CD4-positive, alpha-beta T cell (primary cell): Measurements from ENCODE around the gene RPL26. TPM values are rescaled to one million over a fixed set of nuclear protein-coding genes. Genes with fewer than 3 reads are reported as not detected.

Experiments used
- ATAC-seq: fragments of 200-7000 bp; cut with Tn5 transposase; one replicate; pipeline ENCODE4 v1.10.0; 2022; ENCODE audit warnings: mild to moderate bottlenecking; ENCODE audit not compliant: poor library complexity
- CTCF ChIA-PET: fragments of 350-600 bp; sonication (Branson Sonifier 250); formaldehyde crosslinking; loops from one replicate; lab custom pipeline; 2021; ENCODE audit warnings: antibody characterized with exemption, inconsistent platforms; lab: Charles Lee
- POLR2A ChIA-PET: fragments of 350-600 bp; sonication (Branson Sonifier 250); formaldehyde crosslinking; loops from one replicate; lab custom pipeline; 2021; ENCODE audit warnings: antibody characterized with exemption, inconsistent platforms; lab: Charles Lee
- DNase-seq, 14 experiments: peaks; one replicate each; pipeline ENCODE4 v3.0.0-alpha.2; 2013 to 2020; ENCODE audit warnings: mixed read lengths in 2 of 14
- H3K27ac ChIP-seq, 2 donors: one replicate each; pipeline versions ENCODE4 v1.5.1 to v1.7.0; 2013; ENCODE audit warnings: low read length in 2 of 2, low read depth in 1 of 2, mild to moderate bottlenecking in 1 of 2
- H3K27me3 ChIP-seq, 2 experiments: 1 replicate in 1 of 2; 2 replicates in 1 of 2; pipeline versions ENCODE4 v1.6.1 to v1.7.0; 2013; ENCODE audit warnings: low read length in 2 of 2, control low read depth in 1 of 2, mild to moderate bottlenecking in 1 of 2, moderate library complexity in 1 of 2; ENCODE audit not compliant: insufficient read depth in 2 of 2, control insufficient read depth in 1 of 2
- H3K36me3 ChIP-seq: one replicate; pipeline ENCODE4 v1.6.1; 2013; ENCODE audit warnings: low read length, control low read depth; ENCODE audit not compliant: insufficient read depth
- H3K4me1 ChIP-seq: one replicate; pipeline ENCODE4 v1.6.1; 2013; ENCODE audit warnings: low read length, control low read depth; ENCODE audit not compliant: insufficient read depth
- H3K4me3 ChIP-seq: one replicate; pipeline ENCODE4 v1.5.1; 2013; ENCODE audit warnings: mild to moderate bottlenecking, low read length, moderate library complexity
- H3K9me3 ChIP-seq, 2 experiments: 1 replicate in 1 of 2; 2 replicates in 1 of 2; pipeline versions ENCODE4 v1.6.1 to v1.7.0; 2013; ENCODE audit warnings: low read length in 2 of 2, mild to moderate bottlenecking in 2 of 2, control low read depth in 1 of 2, moderate library complexity in 1 of 2; ENCODE audit not compliant: control insufficient read depth in 1 of 2, insufficient read depth in 1 of 2
- H3K27ac Mint-ChIP-seq: one replicate; pipeline ENCODE4 v1.8.0; 2020; ENCODE audit warnings: mixed read lengths
- H3K27me3 Mint-ChIP-seq: one replicate; pipeline ENCODE4 v1.8.0; 2021; ENCODE audit warnings: mixed read lengths
- H3K36me3 Mint-ChIP-seq: one replicate; pipeline ENCODE4 v1.8.0; 2021; ENCODE audit warnings: low read depth, mixed read lengths
- H3K4me1 Mint-ChIP-seq: one replicate; pipeline ENCODE4 v1.8.0; 2021; ENCODE audit warnings: low read depth, mixed read lengths
- H3K4me3 Mint-ChIP-seq: one replicate; pipeline ENCODE4 v1.8.0; 2020; ENCODE audit warnings: mild to moderate bottlenecking, mixed read lengths
- H3K9me3 Mint-ChIP-seq: one replicate; pipeline ENCODE4 v1.8.0; 2020; ENCODE audit warnings: mixed read lengths
- intact Hi-C, 2 experiments: fragments of 100-400 bp; cut with DNase I in 1 of 2; cut with micrococcal nuclease in 1 of 2; formaldehyde crosslinking; loops; one replicate each; pipeline versions ENCODE4 v1.15.1 to v1.9.0; 2023 to 2025; cut with DNase I, micrococcal nuclease
- total RNA-seq, 174 experiments: library from RNA in 2 of 174; stranded (reverse) in 2 of 174; gene quantifications; one replicate each; pipeline ENCODE4 v1.2.3 and lab custom pipeline; 2021 to 2026
- TF ChIP-seq, protein P1 (sequence below): fragments of 200-600 bp; IDR thresholded peaks from one replicate; pipeline ENCODE4 v1.8.0; 2022; ENCODE audit warnings: antibody characterized with exemption, mild to moderate bottlenecking

Gene RPL26
- total RNA-seq, 2 experiments from 2014 or later = 2,959 to 3,104 TPM

DNA sequence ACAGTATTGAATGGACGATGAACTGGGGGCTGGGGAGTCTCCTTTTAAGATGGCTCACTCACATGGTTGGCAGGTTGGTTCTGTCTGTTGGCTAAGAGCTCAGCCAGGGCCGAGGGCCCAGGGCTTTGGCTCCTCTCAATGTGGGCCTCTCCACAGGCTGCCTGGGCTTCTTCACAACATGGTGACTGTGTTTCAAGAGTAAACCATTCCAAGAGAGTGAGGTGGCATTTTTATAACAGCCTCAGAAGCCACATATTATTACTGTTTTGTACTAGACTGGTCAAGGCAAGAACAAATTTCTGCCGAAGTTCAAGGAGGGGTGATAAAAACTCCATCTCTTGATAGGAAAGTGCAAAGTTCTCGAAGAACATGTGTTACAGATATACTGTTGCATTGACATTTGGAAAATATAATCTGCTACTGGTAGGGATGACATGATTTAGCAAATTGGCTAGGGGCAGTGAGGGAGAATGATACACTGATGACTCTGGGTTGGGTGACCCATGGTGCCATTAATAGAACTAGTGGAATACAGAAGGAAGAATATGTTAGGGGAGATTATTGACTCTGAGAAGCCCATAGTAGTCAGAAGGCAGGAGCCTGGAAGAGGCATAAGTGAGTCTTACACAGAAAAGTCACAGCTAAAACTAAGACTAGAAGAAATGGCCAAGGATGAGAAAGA is 20.2 kb downstream of the RPL26 start:
- Mint-ChIP-seq H3K4me3 (no peak overlapping the region), H3K9me3 (no peaks in the 10 kb centered on the region)
- POLR2A ChIA-PET = no interaction called here

DNA sequence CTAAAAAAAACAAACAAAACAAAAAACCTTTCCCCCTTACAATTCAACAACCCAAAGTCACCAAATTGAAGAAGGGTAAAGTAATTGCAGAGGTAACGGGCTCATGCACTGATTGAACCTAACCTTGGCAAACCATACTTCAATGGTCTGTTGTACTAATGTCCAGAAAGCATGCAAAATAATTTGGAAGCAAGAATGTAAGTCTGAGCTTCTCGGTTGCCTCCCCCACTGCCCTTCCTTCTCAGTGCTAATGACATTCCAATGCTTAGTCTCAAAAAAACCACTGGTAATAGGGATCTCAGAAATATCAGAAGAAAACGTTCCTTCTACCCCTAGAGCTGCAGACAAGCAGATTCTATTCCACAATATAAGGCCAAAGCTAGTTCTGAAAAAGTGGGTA is 22.2 kb downstream of the RPL26 start:
- peaks cover 19% of the 10 kb centered on the region for H3K4me1 Mint-ChIP-seq
- no peak overlapping the region for H3K4me3 Mint-ChIP-seq
- H3K9me3 Mint-ChIP-seq = no peaks in the 10 kb centered on the region
- H3K36me3 ChIP-seq = no peaks in the 10 kb centered on the region
- no peak overlapping the region for H3K27ac Mint-ChIP-seq
- H3K27me3 ChIP-seq = no peaks in the 10 kb centered on the region
- intact Hi-C loops = no loop called here
- ChIA-PET CTCF (no interaction called here), POLR2A (interaction anchor here (0.8 kb wide), 1 partner anchor 287 kb away, joined by 3 read pairs; no protein-coding TSS in a partner anchor)
- H3K27ac ChIP-seq = no peak overlapping the region
- H3K27me3 Mint-ChIP-seq = no peaks in the 10 kb centered on the region
- no peaks in the 10 kb centered on the region for H3K4me1 ChIP-seq
- H3K9me3 ChIP-seq = no peaks in the 10 kb centered on the region
- H3K4me3 ChIP-seq = no peak overlapping the region
- no peak for ATAC-seq
- DNase-seq = no peak
- no peaks in the 10 kb centered on the region for H3K36me3 Mint-ChIP-seq
- TF ChIP-seq, protein P1, sequence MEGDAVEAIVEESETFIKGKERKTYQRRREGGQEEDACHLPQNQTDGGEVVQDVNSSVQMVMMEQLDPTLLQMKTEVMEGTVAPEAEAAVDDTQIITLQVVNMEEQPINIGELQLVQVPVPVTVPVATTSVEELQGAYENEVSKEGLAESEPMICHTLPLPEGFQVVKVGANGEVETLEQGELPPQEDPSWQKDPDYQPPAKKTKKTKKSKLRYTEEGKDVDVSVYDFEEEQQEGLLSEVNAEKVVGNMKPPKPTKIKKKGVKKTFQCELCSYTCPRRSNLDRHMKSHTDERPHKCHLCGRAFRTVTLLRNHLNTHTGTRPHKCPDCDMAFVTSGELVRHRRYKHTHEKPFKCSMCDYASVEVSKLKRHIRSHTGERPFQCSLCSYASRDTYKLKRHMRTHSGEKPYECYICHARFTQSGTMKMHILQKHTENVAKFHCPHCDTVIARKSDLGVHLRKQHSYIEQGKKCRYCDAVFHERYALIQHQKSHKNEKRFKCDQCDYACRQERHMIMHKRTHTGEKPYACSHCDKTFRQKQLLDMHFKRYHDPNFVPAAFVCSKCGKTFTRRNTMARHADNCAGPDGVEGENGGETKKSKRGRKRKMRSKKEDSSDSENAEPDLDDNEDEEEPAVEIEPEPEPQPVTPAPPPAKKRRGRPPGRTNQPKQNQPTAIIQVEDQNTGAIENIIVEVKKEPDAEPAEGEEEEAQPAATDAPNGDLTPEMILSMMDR = no peak

More for the DNA sequence above, 20.2 kb downstream of the RPL26 start:
- Histone ChIP-seq H3K4me1 (no peaks in the 10 kb centered on the region), H3K36me3 (no peaks in the 10 kb centered on the region), H3K4me3 (no peak overlapping the region), H3K27me3 (no peaks in the 10 kb centered on the region), H3K27ac (no peak overlapping the region), H3K9me3 (no peaks in the 10 kb centered on the region)
- H3K27me3 Mint-ChIP-seq = no peaks in the 10 kb centered on the region
- intact Hi-C loops = no loop called here
- CTCF ChIA-PET = no interaction called here
- ATAC-seq (no peak), DNase-seq (no peak)
- no peaks in the 10 kb centered on the region for H3K36me3 Mint-ChIP-seq
- H3K4me1 Mint-ChIP-seq = peaks cover 19% of the 10 kb centered on the region
- H3K27ac Mint-ChIP-seq = no peak overlapping the region
- TF ChIP-seq, protein P1 = no peak

- no peak overlapping the region for H3K27ac ChIP-seq
- Mint-ChIP-seq H3K36me3 (no peaks in the 10 kb centered on the region), H3K9me3 (no peaks in the 10 kb centered on the region), H3K27ac (no peak overlapping the region), H3K4me3 (no peak overlapping the region), H3K4me1 (peaks cover 19% of the 10 kb centered on the region), H3K27me3 (no peaks in the 10 kb centered on the region)
- CTCF ChIA-PET = no interaction called here
- DNase-seq (no peak), ATAC-seq (no peak)
- POLR2A ChIA-PET = interaction anchor here (0.8 kb wide), 1 partner anchor 287 kb away, joined by 3 read pairs; no protein-coding TSS in a partner anchor
- TF ChIP-seq, protein P1 = no peak
- H3K27me3 ChIP-seq = no peaks in the 10 kb centered on the region
- no peaks in the 10 kb centered on the region for H3K9me3 ChIP-seq
- intact Hi-C loops = no loop called here
- no peaks in the 10 kb centered on the region for H3K36me3 ChIP-seq
- no peak overlapping the region for H3K4me3 ChIP-seq
- H3K4me1 ChIP-seq = no peaks in the 10 kb centered on the region
These were observed 22.7 kb downstream of the RPL26 start for GRCh38 chr17:8360260-8360659.
